Keratinocyte (primary cell): Measurements from ENCODE around the gene ADAM12.

Experiments
- EZH2 ChIP-seq: IDR thresholded peaks from one replicate; pipeline ENCODE4 v1.6.1; 2012; ENCODE audit warnings: inconsistent platforms, mild to moderate bottlenecking, low read length, moderate library complexity
- TF ChIP-seq, protein P1 (sequence below), 3 experiments: IDR thresholded peaks in 1 of 3; conservative IDR thresholded peaks in 1 of 3; optimal IDR thresholded peaks in 1 of 3; 2 replicates in 2 of 3; 3 replicates in 1 of 3; pipeline versions ENCODE3 to v1.5.1; 2011; ENCODE audit warnings: low read length in 3 of 3, mild to moderate bottlenecking in 3 of 3, moderate library complexity in 2 of 3, control low read depth in 1 of 3, inconsistent platforms in 1 of 3; ENCODE audit not compliant: insufficient read depth in 2 of 3; ENCODE audit errors: extremely low read depth in 1 of 3

DNA sequence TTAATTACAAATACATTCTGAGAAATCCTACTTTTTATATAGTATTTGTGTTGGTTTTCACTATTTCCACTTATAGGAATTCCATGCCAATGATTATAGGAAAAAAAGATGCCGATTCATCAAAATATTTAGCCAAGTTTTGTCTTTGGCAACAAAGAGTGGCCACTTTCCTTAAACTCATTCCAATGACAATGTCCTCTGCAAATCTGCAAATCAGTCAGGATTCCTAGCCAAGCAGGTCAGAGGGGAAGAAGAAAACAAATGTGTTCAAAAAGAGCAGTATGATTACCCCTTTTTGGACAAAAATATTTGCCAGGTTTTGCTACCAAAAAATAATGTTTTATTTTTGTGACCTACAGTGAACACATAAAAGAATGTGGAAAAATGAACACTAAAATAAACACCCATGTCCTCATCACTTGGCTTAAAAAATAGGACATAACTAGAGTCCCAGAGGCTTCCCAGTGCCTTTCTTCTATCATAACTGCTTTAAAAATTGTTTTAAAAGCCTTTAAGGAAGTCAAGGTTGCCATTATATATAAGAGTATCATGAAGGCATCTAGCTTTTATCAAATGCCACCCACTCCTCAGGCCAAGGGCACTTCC lies 125.9 kb downstream of the ADAM12 start:
- TF ChIP-seq, protein P1, sequence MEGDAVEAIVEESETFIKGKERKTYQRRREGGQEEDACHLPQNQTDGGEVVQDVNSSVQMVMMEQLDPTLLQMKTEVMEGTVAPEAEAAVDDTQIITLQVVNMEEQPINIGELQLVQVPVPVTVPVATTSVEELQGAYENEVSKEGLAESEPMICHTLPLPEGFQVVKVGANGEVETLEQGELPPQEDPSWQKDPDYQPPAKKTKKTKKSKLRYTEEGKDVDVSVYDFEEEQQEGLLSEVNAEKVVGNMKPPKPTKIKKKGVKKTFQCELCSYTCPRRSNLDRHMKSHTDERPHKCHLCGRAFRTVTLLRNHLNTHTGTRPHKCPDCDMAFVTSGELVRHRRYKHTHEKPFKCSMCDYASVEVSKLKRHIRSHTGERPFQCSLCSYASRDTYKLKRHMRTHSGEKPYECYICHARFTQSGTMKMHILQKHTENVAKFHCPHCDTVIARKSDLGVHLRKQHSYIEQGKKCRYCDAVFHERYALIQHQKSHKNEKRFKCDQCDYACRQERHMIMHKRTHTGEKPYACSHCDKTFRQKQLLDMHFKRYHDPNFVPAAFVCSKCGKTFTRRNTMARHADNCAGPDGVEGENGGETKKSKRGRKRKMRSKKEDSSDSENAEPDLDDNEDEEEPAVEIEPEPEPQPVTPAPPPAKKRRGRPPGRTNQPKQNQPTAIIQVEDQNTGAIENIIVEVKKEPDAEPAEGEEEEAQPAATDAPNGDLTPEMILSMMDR (optimal IDR thresholded peaks at IDR 0.05 in 1 of 3, IDR thresholded peaks at IDR 0.05 in 1 of 3, conservative IDR thresholded peaks at IDR 0.05 in 1 of 3; ENCODE audit: extremely low read depth in 1 of 3, insufficient read depth in 2 of 3, low read length in 3 of 3): no peak
- TF ChIP-seq EZH2: no peak
